Smooth muscle cell (in vitro differentiated cells): ENCODE measurements around the gene ZHX3. TPM values are rescaled to one million over a fixed set of nuclear protein-coding genes. Genes with fewer than 3 reads are reported as not detected.

Source experiments
- DNase-seq: peaks from one replicate; lab custom pipeline; 2025; ENCODE audit not compliant: unreplicated experiment; lab: John Stamatoyannopoulos, UW
- H2AFZ ChIP-seq: fragments of 200-600 bp; sonication (generic); 2 replicates; pipeline ENCODE4 v1.6.0; 2016; ENCODE audit warnings: antibody characterized with exemption, low read depth, mild to moderate bottlenecking
- H3F3A ChIP-seq: fragments of 200-600 bp; sonication (generic); 2 replicates; pipeline ENCODE4 v1.6.0; 2017; ENCODE audit warnings: antibody characterized with exemption, low read depth
- H3K27ac ChIP-seq: fragments of 200-600 bp; sonication (generic); 2 replicates; pipeline ENCODE4 v1.5.1; 2016; ENCODE audit warnings: low read depth, mild to moderate bottlenecking
- H3K27me3 ChIP-seq: fragments of 200-600 bp; sonication (generic); 2 replicates; pipeline ENCODE4 v1.6.1; 2016; ENCODE audit warnings: low read depth, mild to moderate bottlenecking
- H3K36me3 ChIP-seq: fragments of 200-600 bp; sonication (generic); 2 replicates; pipeline ENCODE4 v1.5.1; 2016; ENCODE audit warnings: low read depth
- H3K4me1 ChIP-seq: fragments of 200-600 bp; sonication (generic); 2 replicates; pipeline ENCODE4 v1.5.1; 2016; ENCODE audit warnings: low read depth
- H3K4me2 ChIP-seq: fragments of 200-600 bp; sonication (generic); 2 replicates; pipeline ENCODE4 v1.6.0; 2016; ENCODE audit warnings: mild to moderate bottlenecking
- H3K4me3 ChIP-seq: fragments of 200-600 bp; sonication (generic); 2 replicates; pipeline ENCODE4 v1.5.1; 2016; ENCODE audit warnings: mild to moderate bottlenecking
- H3K79me2 ChIP-seq: fragments of 200-600 bp; sonication (generic); 2 replicates; pipeline ENCODE4 v1.6.0; 2016; ENCODE audit warnings: low read depth, mild to moderate bottlenecking
- H3K9ac ChIP-seq: fragments of 200-600 bp; sonication (generic); 2 replicates; pipeline ENCODE4 v1.6.0; 2016; ENCODE audit warnings: low read depth
- H3K9me3 ChIP-seq: fragments of 200-600 bp; sonication (generic); replicated peaks from 2 replicates; pipeline ENCODE4 v1.5.1; 2016; ENCODE audit warnings: low read depth
- H4K20me1 ChIP-seq: fragments of 200-600 bp; sonication (generic); 2 replicates; pipeline ENCODE4 v1.6.0; 2016; ENCODE audit warnings: low read depth
- CTCF ChIP-seq: fragments of 200-600 bp; sonication (generic); IDR thresholded peaks from 2 replicates; pipeline ENCODE4 v1.5.1; 2017; ENCODE audit warnings: borderline replicate concordance, mild to moderate bottlenecking, antibody characterized with exemption; ENCODE audit not compliant: insufficient read depth, poor library complexity, severe bottlenecking
- WGBS: methylation state at CpG from one replicate; pipeline ENCODE4 v1.1.7; 2016; ENCODE audit warnings: low lambda C conversion rate; 5-methylcytosine and 5-hydroxymethylcytosine counted together
- polyA plus RNA-seq: library from polyadenylated mRNA; unstranded; fragments of >200 nt; fragmentation: Nextera tagmentation; extraction: Ambion mirVana; gene quantifications from 2 replicates; pipeline ENCODE4 v1.2.1, GENCODE V29; 2016
- total RNA-seq: library from RNA; depleted of rRNA; stranded (reverse); fragments of >200 nt; gene quantifications from 2 replicates; pipeline ENCODE4 v1.2.3, GENCODE V29; 2014

The ZHX3 gene
- total and polyA plus RNA-seq, 2 experiments from 2014 or later: 10.1 to 17.1 TPM

GRCh38 chr20:41306061-41306727 is 11.3 kb downstream of the ZHX3 start:
- no peaks in the 10 kb centered on the region for H3K36me3 ChIP-seq
- no peaks in the 10 kb centered on the region for H3K9me3 ChIP-seq
- no peak overlapping the region for H2AFZ ChIP-seq
- H3K4me1 ChIP-seq: peaks cover 7% of the 10 kb centered on the region
- H3K79me2 ChIP-seq: peaks cover 44% of the 10 kb centered on the region
- no peak overlapping the region for H3K4me3 ChIP-seq
- WGBS: 65% methylated on average over 5 of the region's 5 CpGs
- H3K4me2 ChIP-seq: no peak overlapping the region
- DNase-seq: no peak
- H3F3A ChIP-seq: peaks cover 8% of the 10 kb centered on the region
- no peak overlapping the region for H3K27ac ChIP-seq
- H4K20me1 ChIP-seq: peaks cover 44% of the 10 kb centered on the region
- H3K9ac ChIP-seq: no peak overlapping the region
- TF ChIP-seq CTCF: no peak
- H3K27me3 ChIP-seq: no peaks in the 10 kb centered on the region

GRCh38 chr20:41304424-41305079 is 13.0 kb downstream of the ZHX3 start:
- 93% methylated on average over 3 of the region's 3 CpGs for WGBS
- peaks cover 53% of the 10 kb centered on the region for H4K20me1 ChIP-seq

GRCh38 chr20:41304002-41304401 is 13.5 kb downstream of the ZHX3 start:
- no peaks in the 10 kb centered on the region for H3K36me3 ChIP-seq
- H4K20me1 ChIP-seq: peaks cover 55% of the 10 kb centered on the region
- no peak overlapping the region for H3K4me3 ChIP-seq
- DNase-seq: no peak
- no peaks in the 10 kb centered on the region for H3K9me3 ChIP-seq
- no peak overlapping the region for H3K27ac ChIP-seq
- H3K79me2 ChIP-seq: peaks cover 33% of the 10 kb centered on the region
- H3F3A ChIP-seq: no peaks in the 10 kb centered on the region
- no peak overlapping the region for H2AFZ ChIP-seq
- no peaks in the 10 kb centered on the region for H3K27me3 ChIP-seq
- H3K9ac ChIP-seq: no peak overlapping the region
- 72% methylated on average over 1 of the region's 1 CpG for WGBS
- no peak overlapping the region for H3K4me2 ChIP-seq
- peaks cover 7% of the 10 kb centered on the region for H3K4me1 ChIP-seq
- no peak for TF ChIP-seq CTCF

More at GRCh38 chr20:41304424-41305079, 13.0 kb downstream of the ZHX3 start:
- Histone ChIP-seq H2AFZ (no peak overlapping the region), H3F3A (peaks cover 5% of the 10 kb centered on the region), H3K27ac (no peak overlapping the region), H3K4me1 (peaks cover 7% of the 10 kb centered on the region), H3K4me3 (no peak overlapping the region), H3K4me2 (no peak overlapping the region), H3K9me3 (no peaks in the 10 kb centered on the region), H3K36me3 (no peaks in the 10 kb centered on the region), H3K79me2 (peaks cover 36% of the 10 kb centered on the region), H3K9ac (no peak overlapping the region), H3K27me3 (no peaks in the 10 kb centered on the region)
- no peak for TF ChIP-seq CTCF
- no peak for DNase-seq
